Calu3 (cell line): Measurements from ENCODE around the gene DNTTIP2. TPM values are rescaled to one million over a fixed set of nuclear protein-coding genes. Genes with fewer than 3 reads are reported as not detected.

Experiments
- BruUV-seq: library from RNA; stranded (reverse); fragments of 400-500 nt; replicated peaks from 2 replicates; lab custom pipeline; 2021; lab: Mats Ljungman, UMichigan
- CTCF ChIA-PET: fragments of 300-600 bp; sonication (Branson Sonifier 250); formaldehyde crosslinking; loops from one replicate; lab custom pipeline; 2022; ENCODE audit warnings: antibody characterized with exemption; lab: Charles Lee
- DNase-seq: peaks from one replicate; pipeline ENCODE4 v3.0.0; 2022
- H3K27ac Mint-ChIP-seq: one replicate; pipeline ENCODE4 v1.8.0; 2022; ENCODE audit warnings: mixed read lengths; ENCODE audit not compliant: unreplicated experiment
- H3K27me3 Mint-ChIP-seq: one replicate; pipeline ENCODE4 v1.8.0; 2022; ENCODE audit warnings: mixed read lengths; ENCODE audit not compliant: unreplicated experiment
- H3K36me3 Mint-ChIP-seq: one replicate; pipeline ENCODE4 v1.8.0; 2022; ENCODE audit warnings: mild to moderate bottlenecking, moderate library complexity, mixed read lengths; ENCODE audit not compliant: insufficient read depth, unreplicated experiment
- H3K4me1 Mint-ChIP-seq: one replicate; pipeline ENCODE4 v1.8.0; 2022; ENCODE audit warnings: mild to moderate bottlenecking, low read depth, mixed read lengths; ENCODE audit not compliant: unreplicated experiment
- H3K4me3 Mint-ChIP-seq: one replicate; pipeline ENCODE4 v1.8.0; 2022; ENCODE audit warnings: mild to moderate bottlenecking, low read depth, moderate library complexity, mixed read lengths; ENCODE audit not compliant: unreplicated experiment
- H3K9me3 Mint-ChIP-seq: one replicate; pipeline ENCODE4 v1.8.0; 2022; ENCODE audit warnings: low read depth, mixed read lengths; ENCODE audit not compliant: unreplicated experiment
- CTCF ChIP-seq: fragments of 200-600 bp; IDR thresholded peaks from one replicate; pipeline ENCODE4 v1.8.0; 2022; ENCODE audit warnings: antibody characterized with exemption; ENCODE audit not compliant: unreplicated experiment
- intact Hi-C: fragments of 100-400 bp; cut with micrococcal nuclease; formaldehyde crosslinking; loops from one replicate; pipeline ENCODE4 v1.10.0; 2022; ENCODE audit not compliant: unreplicated experiment
- total RNA-seq: library from RNA; stranded (reverse); gene quantifications from 2 replicates; pipeline ENCODE4 v1.2.3, GENCODE V29; 2022

Gene DNTTIP2
- total RNA-seq, 1 experiment from 2014 or later: 71.8 TPM

- H3K9me3 Mint-ChIP-seq: no peaks in the 10 kb centered on the region
- H3K27ac Mint-ChIP-seq: no peak overlapping the region
- CTCF ChIA-PET: interaction anchor here (0.7 kb wide), 2 partner anchors 9 to 18 kb away, joined by 3 read pairs; no protein-coding TSS in a partner anchor
- no peaks in the 10 kb centered on the region for H3K27me3 Mint-ChIP-seq
- intact Hi-C loops: no loop called here
- H3K4me3 Mint-ChIP-seq: no peak overlapping the region
- DNase-seq: no peak
- H3K36me3 Mint-ChIP-seq: no peaks in the 10 kb centered on the region
- BruUV-seq: no TSS peak
- no peaks in the 10 kb centered on the region for H3K4me1 Mint-ChIP-seq
- no peak for TF ChIP-seq CTCF
Observed at GRCh38 chr1:93822730-93823425, 56.1 kb downstream of the DNTTIP2 start.

GRCh38 chr1:93821423-93822144 lies 57.4 kb downstream of the DNTTIP2 start:
- no peaks in the 10 kb centered on the region for H3K27me3 Mint-ChIP-seq
- H3K4me1 Mint-ChIP-seq: no peaks in the 10 kb centered on the region
- CTCF ChIA-PET: interaction anchor here (0.5 to 0.7 kb wide), 2 partner anchors 12 to 16 kb away, joined by 3 to 4 read pairs; no protein-coding TSS in a partner anchor
- no peak for TF ChIP-seq CTCF
- intact Hi-C loops: no loop called here
- no peak for DNase-seq
- H3K27ac Mint-ChIP-seq: no peak overlapping the region
- no TSS peak for BruUV-seq
- no peaks in the 10 kb centered on the region for H3K9me3 Mint-ChIP-seq
- H3K36me3 Mint-ChIP-seq: no peaks in the 10 kb centered on the region
- H3K4me3 Mint-ChIP-seq: no peak overlapping the region

GRCh38 chr1:93820554-93821422 lies 58.2 kb downstream of the DNTTIP2 start:
- Mint-ChIP-seq H3K27ac (no peak overlapping the region), H3K4me1 (no peaks in the 10 kb centered on the region), H3K4me3 (no peak overlapping the region), H3K27me3 (no peaks in the 10 kb centered on the region), H3K36me3 (no peaks in the 10 kb centered on the region), H3K9me3 (no peaks in the 10 kb centered on the region)
- TF ChIP-seq CTCF: no peak
- CTCF ChIA-PET: interaction anchor here (0.7 kb wide), 1 partner anchor 1377 kb away, joined by 6 read pairs; no protein-coding TSS in a partner anchor
- intact Hi-C loops: no loop called here
- no TSS peak for BruUV-seq
- no peak for DNase-seq

DNA sequence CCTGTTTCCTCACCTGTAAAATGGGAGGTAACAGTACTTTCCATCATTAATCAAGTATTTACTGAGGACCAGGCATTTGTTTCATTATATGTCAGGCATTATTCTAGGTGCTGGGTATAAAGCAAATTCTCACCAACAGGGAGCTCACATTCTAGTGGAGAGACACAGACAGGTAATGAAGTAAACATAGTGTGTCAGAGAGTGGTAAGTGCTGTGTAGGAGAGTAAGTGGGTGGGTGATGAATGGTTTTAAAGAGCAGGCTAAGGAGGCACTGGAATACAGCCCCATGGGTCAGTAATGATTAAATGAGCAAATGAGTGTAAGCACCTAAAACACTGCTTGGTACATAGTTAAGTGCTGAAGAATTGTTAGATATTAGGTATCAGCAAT lies 60.4 kb downstream of the DNTTIP2 start:
- no peaks in the 10 kb centered on the region for H3K9me3 Mint-ChIP-seq
- no peak overlapping the region for H3K4me3 Mint-ChIP-seq
- TF ChIP-seq CTCF: no peak
- H3K27me3 Mint-ChIP-seq: no peaks in the 10 kb centered on the region
- no peaks in the 10 kb centered on the region for H3K4me1 Mint-ChIP-seq
- CTCF ChIA-PET: interaction anchor here (0.7 to 0.8 kb wide), 2 partner anchors 26 to 147 kb away, joined by 3 to 4 read pairs; no protein-coding TSS in a partner anchor
- no peak for DNase-seq
- no peak overlapping the region for H3K27ac Mint-ChIP-seq
- BruUV-seq: no TSS peak
- intact Hi-C loops: no loop called here
- H3K36me3 Mint-ChIP-seq: no peaks in the 10 kb centered on the region
